Endodermal cell (in vitro differentiated cells): ENCODE data around the gene RHBDF2. TPM values are rescaled to one million over a fixed set of nuclear protein-coding genes. Genes with fewer than 3 reads are reported as not detected.

Experiments
- DNase-seq: peaks from one replicate; pipeline ENCODE4 v3.0.0-alpha.2; 2017
- H3K27ac ChIP-seq: 2 replicates; pipeline ENCODE4 v1.5.1; 2013; ENCODE audit warnings: mild to moderate bottlenecking, low read depth, low read length, moderate library complexity
- H3K27me3 ChIP-seq: 2 replicates; pipeline ENCODE4 v1.6.1; 2013; ENCODE audit warnings: mild to moderate bottlenecking, low read length, moderate library complexity; ENCODE audit not compliant: insufficient read depth, control insufficient read depth, poor library complexity, severe bottlenecking
- H3K36me3 ChIP-seq: 2 replicates; pipeline ENCODE4 v1.7.0; 2013; ENCODE audit warnings: mild to moderate bottlenecking, low read length, moderate library complexity; ENCODE audit not compliant: control insufficient read depth, insufficient read depth
- H3K4me1 ChIP-seq: one replicate; pipeline ENCODE4 v1.7.0; 2013; ENCODE audit warnings: low read length; ENCODE audit not compliant: control insufficient read depth, insufficient read depth
- H3K4me3 ChIP-seq: 2 replicates; pipeline ENCODE4 v1.5.1; 2013; ENCODE audit warnings: mild to moderate bottlenecking, low read length, moderate library complexity
- H3K9ac ChIP-seq: 2 replicates; pipeline ENCODE4 v1.6.1; 2013; ENCODE audit warnings: mild to moderate bottlenecking, low read length, moderate library complexity; ENCODE audit not compliant: poor library complexity, severe bottlenecking; ENCODE audit errors: extremely low read depth
- H3K9me3 ChIP-seq: 2 replicates; pipeline ENCODE4 v1.6.1; 2013; ENCODE audit warnings: mild to moderate bottlenecking, low read length, moderate library complexity; ENCODE audit not compliant: control insufficient read depth
- H3K27ac Mint-ChIP-seq: 2 replicates; pipeline ENCODE4 v1.8.0; 2020; ENCODE audit warnings: mixed read lengths
- H3K27me3 Mint-ChIP-seq: 2 replicates; pipeline ENCODE4 v1.8.0; 2021; ENCODE audit warnings: mild to moderate bottlenecking, mixed read lengths; ENCODE audit not compliant: insufficient read depth
- H3K36me3 Mint-ChIP-seq: 2 replicates; pipeline ENCODE4 v1.8.0; 2020; ENCODE audit warnings: low read depth, mixed read lengths
- H3K4me1 Mint-ChIP-seq: 2 replicates; pipeline ENCODE4 v1.8.0; 2020; ENCODE audit warnings: mixed read lengths
- H3K4me3 Mint-ChIP-seq: 2 replicates; pipeline ENCODE4 v1.8.0; 2020; ENCODE audit warnings: mild to moderate bottlenecking, moderate library complexity, mixed read lengths
- H3K9me3 Mint-ChIP-seq: 2 replicates; pipeline ENCODE4 v1.8.0; 2020; ENCODE audit warnings: mild to moderate bottlenecking, mixed read lengths
- WGBS, 2 experiments: methylation state at CpG; one replicate each; pipeline versions ENCODE4 v1.1.5 to v1.1.7; 2013; ENCODE audit warnings: missing lambda C conversion rate in 2 of 2, mixed read lengths in 1 of 2; ENCODE audit not compliant: insufficient coverage in 1 of 2, insufficient read length in 1 of 2; 5-methylcytosine and 5-hydroxymethylcytosine counted together
- total RNA-seq, 2 donors: library from RNA; stranded (reverse); fragmentation: NEBNext Ultra II Directional in 1 of 2; extraction: Animal tissue kit (Norgen Biotek cat#: 25700) in 1 of 2; gene quantifications; 2 replicates in 1 of 2; 3 replicates in 1 of 2; pipeline ENCODE4 v1.2.1, GENCODE V29; 2021
- TF ChIP-seq, protein P1 (sequence below): fragments of 200-600 bp; sonication (generic); conservative IDR thresholded peaks from 2 replicates; pipeline ENCODE4 v1.5.0; 2021; ENCODE audit warnings: antibody characterized with exemption, mild to moderate bottlenecking

Gene RHBDF2
- total RNA-seq, 2 donors from 2014 or later = 28.5 to 31.1 TPM

DNA sequence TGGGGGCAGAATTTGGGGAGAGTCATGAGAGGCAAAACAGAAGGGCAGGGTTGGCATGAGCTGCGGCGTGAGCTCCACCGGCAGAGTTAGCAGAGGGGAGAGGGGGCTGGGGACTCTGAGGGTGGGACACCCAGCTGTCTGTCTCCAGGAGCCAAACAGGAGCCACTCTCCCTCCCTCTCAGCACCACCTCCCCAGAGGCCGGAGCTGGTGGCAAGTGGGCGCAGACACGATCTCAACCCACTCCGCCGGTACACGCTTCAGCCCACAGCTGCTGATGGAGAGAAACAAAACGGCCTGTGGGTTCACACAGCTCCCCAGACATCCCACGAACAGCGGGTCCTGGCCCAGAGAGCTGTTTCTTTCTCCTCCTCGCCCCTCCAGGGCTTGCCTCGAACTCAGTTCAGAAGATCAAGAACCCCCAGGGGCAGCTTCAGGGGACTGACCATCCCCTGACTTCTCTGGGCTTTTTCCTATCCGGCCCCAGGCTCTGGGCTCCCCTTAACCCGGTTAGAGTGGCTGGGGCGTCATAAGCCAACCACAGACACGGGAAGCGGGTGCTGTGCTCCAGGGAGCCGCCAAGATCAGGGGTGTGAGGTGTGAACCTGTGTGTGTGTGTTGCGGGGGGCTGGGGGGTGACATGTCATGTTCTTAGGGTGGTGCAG lies 7.6 kb downstream of the RHBDF2 start:
- no peaks in the 10 kb centered on the region for H3K9me3 ChIP-seq
- Mint-ChIP-seq H3K27ac (peak overlapping the region; percentile 39), H3K4me3 (no peak overlapping the region), H3K4me1 (peaks cover 21% of the 10 kb centered on the region), H3K9me3 (no peaks in the 10 kb centered on the region), H3K36me3 (no peaks in the 10 kb centered on the region), H3K27me3 (no peaks in the 10 kb centered on the region)
- H3K4me3 ChIP-seq = no peak overlapping the region
- no peaks in the 10 kb centered on the region for H3K36me3 ChIP-seq
- no peaks in the 10 kb centered on the region for H3K27me3 ChIP-seq
- H3K4me1 ChIP-seq = no peaks in the 10 kb centered on the region
- H3K9ac ChIP-seq = no peak overlapping the region
- TF ChIP-seq, protein P1, sequence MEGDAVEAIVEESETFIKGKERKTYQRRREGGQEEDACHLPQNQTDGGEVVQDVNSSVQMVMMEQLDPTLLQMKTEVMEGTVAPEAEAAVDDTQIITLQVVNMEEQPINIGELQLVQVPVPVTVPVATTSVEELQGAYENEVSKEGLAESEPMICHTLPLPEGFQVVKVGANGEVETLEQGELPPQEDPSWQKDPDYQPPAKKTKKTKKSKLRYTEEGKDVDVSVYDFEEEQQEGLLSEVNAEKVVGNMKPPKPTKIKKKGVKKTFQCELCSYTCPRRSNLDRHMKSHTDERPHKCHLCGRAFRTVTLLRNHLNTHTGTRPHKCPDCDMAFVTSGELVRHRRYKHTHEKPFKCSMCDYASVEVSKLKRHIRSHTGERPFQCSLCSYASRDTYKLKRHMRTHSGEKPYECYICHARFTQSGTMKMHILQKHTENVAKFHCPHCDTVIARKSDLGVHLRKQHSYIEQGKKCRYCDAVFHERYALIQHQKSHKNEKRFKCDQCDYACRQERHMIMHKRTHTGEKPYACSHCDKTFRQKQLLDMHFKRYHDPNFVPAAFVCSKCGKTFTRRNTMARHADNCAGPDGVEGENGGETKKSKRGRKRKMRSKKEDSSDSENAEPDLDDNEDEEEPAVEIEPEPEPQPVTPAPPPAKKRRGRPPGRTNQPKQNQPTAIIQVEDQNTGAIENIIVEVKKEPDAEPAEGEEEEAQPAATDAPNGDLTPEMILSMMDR = no peak
- H3K27ac ChIP-seq = no peak overlapping the region
- DNase-seq = no peak
- WGBS, 2 experiments = 87 to 89% methylated on average over 11 to 21 of the region's 21 CpGs

DNA sequence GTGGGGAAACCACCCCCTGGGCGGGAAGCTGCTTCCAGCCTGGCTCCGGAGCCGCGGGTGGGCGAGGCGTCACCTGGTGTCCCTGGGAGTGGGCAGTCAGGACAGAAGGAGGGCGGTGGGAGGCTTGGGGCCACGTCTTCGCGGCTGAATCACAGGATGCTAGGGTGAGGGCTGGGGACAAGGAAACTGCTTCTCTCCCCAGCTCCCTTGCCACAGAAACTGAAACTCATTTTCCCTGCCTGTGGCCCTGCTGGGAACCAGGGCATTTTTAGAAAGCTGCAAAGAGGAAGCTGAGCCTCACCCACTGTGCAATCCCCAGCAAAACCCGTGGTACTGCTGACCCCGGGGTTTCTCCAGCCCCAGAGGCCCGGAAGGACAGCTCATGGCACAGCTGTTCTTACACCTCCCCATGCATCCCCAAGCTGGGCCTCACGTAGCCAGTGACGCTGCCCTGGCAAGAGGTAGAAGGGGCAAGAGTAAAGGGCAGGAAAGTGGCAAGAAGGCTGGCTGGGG lies 8.2 kb downstream of the RHBDF2 start:
- H3K4me3 ChIP-seq = no peak overlapping the region
- no peak overlapping the region for H3K9ac ChIP-seq
- peak overlapping the region; percentile 39 for H3K27ac Mint-ChIP-seq
- no peak overlapping the region for H3K27ac ChIP-seq
- H3K9me3 Mint-ChIP-seq = no peaks in the 10 kb centered on the region
- no peaks in the 10 kb centered on the region for H3K36me3 ChIP-seq
- H3K4me1 ChIP-seq = no peaks in the 10 kb centered on the region
- H3K4me3 Mint-ChIP-seq = no peak overlapping the region
- H3K9me3 ChIP-seq = no peaks in the 10 kb centered on the region
- no peaks in the 10 kb centered on the region for H3K27me3 ChIP-seq
- no peaks in the 10 kb centered on the region for H3K27me3 Mint-ChIP-seq
- no peaks in the 10 kb centered on the region for H3K36me3 Mint-ChIP-seq
- WGBS, 2 experiments = 52 to 59% methylated on average over 13 to 15 of the region's 15 CpGs
- TF ChIP-seq, protein P1 = no peak
- peaks cover 15% of the 10 kb centered on the region for H3K4me1 Mint-ChIP-seq
- DNase-seq = no peak

DNA sequence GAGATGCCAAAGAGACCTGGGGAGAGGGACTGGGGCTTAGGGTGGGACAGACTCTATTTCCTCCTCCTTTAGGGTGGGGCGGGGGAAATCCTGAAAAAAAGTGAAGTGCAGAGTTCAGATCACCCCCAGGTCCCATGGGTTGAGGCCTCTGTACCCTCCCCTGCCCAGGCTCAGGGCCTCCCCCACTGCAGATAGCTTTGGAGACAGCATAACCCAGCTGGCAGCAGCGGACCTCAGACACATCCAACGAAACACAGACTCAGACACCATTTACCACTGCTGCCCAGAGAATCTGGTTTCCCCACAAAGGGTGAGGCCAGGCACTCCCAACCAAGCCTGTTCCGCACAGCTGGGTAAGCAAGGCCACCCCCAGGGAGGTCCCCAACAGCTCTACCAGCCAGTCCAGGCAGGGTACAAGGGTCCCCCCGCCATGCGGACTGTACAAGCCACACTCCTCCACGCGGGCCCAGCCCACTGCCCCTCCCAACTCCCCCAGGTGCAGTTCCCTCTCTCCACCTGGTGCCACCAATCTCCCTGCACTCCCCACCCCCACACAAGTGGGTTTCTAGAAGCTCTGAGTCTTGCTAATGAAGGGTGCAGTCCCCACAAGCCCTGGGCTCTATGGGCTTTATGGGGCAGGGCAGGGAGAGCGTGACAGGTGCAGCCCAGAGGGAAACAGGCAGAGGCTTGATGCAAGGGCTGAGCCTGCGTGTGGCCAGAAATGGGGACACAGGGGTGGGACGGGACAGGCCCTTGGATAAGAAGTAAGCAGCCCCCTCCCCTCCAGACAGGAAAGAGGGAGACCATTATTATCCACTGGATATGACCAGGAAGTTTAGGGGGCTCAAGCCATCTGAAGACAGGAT lies 8.9 kb downstream of the RHBDF2 start:
- H3K9ac ChIP-seq = no peak overlapping the region
- no peaks in the 10 kb centered on the region for H3K36me3 ChIP-seq

More for the DNA sequence above, 8.9 kb downstream of the RHBDF2 start:
- Histone ChIP-seq H3K27me3 (no peaks in the 10 kb centered on the region), H3K4me3 (no peak overlapping the region), H3K27ac (no peak overlapping the region), H3K9me3 (no peaks in the 10 kb centered on the region), H3K4me1 (no peaks in the 10 kb centered on the region)
- whole genome bisulfite sequencing, 2 experiments = 80 to 84% methylated on average over 6 to 11 of the region's 11 CpGs
- Mint-ChIP-seq H3K27ac (no peak overlapping the region), H3K4me3 (no peak overlapping the region), H3K9me3 (no peaks in the 10 kb centered on the region), H3K36me3 (no peaks in the 10 kb centered on the region), H3K27me3 (no peaks in the 10 kb centered on the region), H3K4me1 (peaks cover 10% of the 10 kb centered on the region)
- no peak for DNase-seq
- TF ChIP-seq, protein P1 = no peak
